CD14-positive monocyte (primary cell): ENCODE measurements around the gene GRIN1. TPM values are rescaled to one million over a fixed set of nuclear protein-coding genes. Genes with fewer than 3 reads are reported as not detected.

Source experiments
- DNase-seq, 3 donors: peaks; one replicate each; pipeline ENCODE4 v3.0.0-alpha.2; 2011 to 2022
- H2AFZ ChIP-seq: 2 replicates; pipeline ENCODE4 v1.6.0; 2012; ENCODE audit warnings: mild to moderate bottlenecking, low read depth, low read length, inconsistent platforms; ENCODE audit not compliant: insufficient read depth, poor library complexity, severe bottlenecking
- H3K27ac ChIP-seq, 2 donors: 1 replicate in 1 of 2; 2 replicates in 1 of 2; pipeline ENCODE4 v1.5.1; 2012 to 2013; ENCODE audit warnings: low read length in 2 of 2, control low read depth in 1 of 2, inconsistent platforms in 1 of 2, low read depth in 1 of 2, mild to moderate bottlenecking in 1 of 2
- H3K27me3 ChIP-seq, 2 donors: one replicate each; pipeline versions ENCODE4 v1.6.0 to v1.6.1; 2011 to 2013; ENCODE audit warnings: low read length in 2 of 2; ENCODE audit not compliant: control insufficient read depth in 2 of 2, insufficient read depth in 2 of 2
- H3K36me3 ChIP-seq, 2 donors: replicated peaks in 1 of 2; 1 replicate in 1 of 2; 2 replicates in 1 of 2; pipeline versions ENCODE4 v1.5.1 to v1.6.1; 2012 to 2013; ENCODE audit warnings: low read length in 2 of 2, control low read depth in 1 of 2, inconsistent platforms in 1 of 2, mild to moderate bottlenecking in 1 of 2; ENCODE audit not compliant: insufficient read depth in 2 of 2, control insufficient read depth in 1 of 2
- H3K4me1 ChIP-seq, 2 donors: 1 replicate in 1 of 2; 2 replicates in 1 of 2; pipeline versions ENCODE4 v1.5.1 to v1.6.1; 2012 to 2013; ENCODE audit warnings: low read length in 2 of 2, control low read depth in 1 of 2, inconsistent platforms in 1 of 2, mild to moderate bottlenecking in 1 of 2, moderate library complexity in 1 of 2; ENCODE audit not compliant: insufficient read depth in 2 of 2, control insufficient read depth in 1 of 2
- H3K4me2 ChIP-seq: replicated peaks from 2 replicates; pipeline ENCODE3; 2012; ENCODE audit warnings: low read length, moderate library complexity, mild to moderate bottlenecking; ENCODE audit not compliant: poor library complexity, severe bottlenecking; ENCODE audit errors: extremely low read depth
- H3K4me3 ChIP-seq, 3 experiments: fragments of 200-600 bp in 1 of 3; sonication (generic) in 1 of 3; replicated peaks in 1 of 3; 1 replicate in 2 of 3; 2 replicates in 1 of 3; pipeline ENCODE4 v1.5.1; 2011 to 2013; ENCODE audit warnings: low read length in 3 of 3, mild to moderate bottlenecking in 3 of 3, control low read depth in 2 of 3, low read depth in 2 of 3, inconsistent platforms in 1 of 3, moderate library complexity in 1 of 3
- H3K79me2 ChIP-seq: 2 replicates; pipeline ENCODE4 v1.6.0; 2012; ENCODE audit warnings: mild to moderate bottlenecking, control low read depth, inconsistent platforms, low read length, moderate library complexity; ENCODE audit not compliant: insufficient read depth
- H3K9ac ChIP-seq: 2 replicates; pipeline ENCODE4 v1.6.0; 2017; ENCODE audit warnings: low read length, mild to moderate bottlenecking; ENCODE audit not compliant: insufficient read depth, poor library complexity, severe bottlenecking
- H3K9me3 ChIP-seq, 2 donors: replicated peaks in 1 of 2; 1 replicate in 1 of 2; 2 replicates in 1 of 2; pipeline versions ENCODE4 v1.5.1 to v1.6.1; 2012 to 2013; ENCODE audit warnings: low read length in 2 of 2, control low read depth in 1 of 2; ENCODE audit not compliant: control insufficient read depth in 1 of 2, insufficient read depth in 1 of 2
- H4K20me1 ChIP-seq: 2 replicates; pipeline ENCODE4 v1.6.0; 2012; ENCODE audit warnings: mild to moderate bottlenecking, low read length, control low read depth, moderate library complexity; ENCODE audit not compliant: insufficient read depth
- H3K27ac Mint-ChIP-seq, 7 donors: one replicate each; pipeline ENCODE4 v1.8.0; 2020; ENCODE audit warnings: mild to moderate bottlenecking in 7 of 7, mixed read lengths in 7 of 7, moderate library complexity in 6 of 7, inconsistent platforms in 2 of 7
- H3K27me3 Mint-ChIP-seq, 3 donors: one replicate each; pipeline ENCODE4 v1.8.0; 2021 to 2022; ENCODE audit warnings: low read depth in 3 of 3, mild to moderate bottlenecking in 3 of 3, mixed read lengths in 3 of 3, moderate library complexity in 3 of 3, inconsistent platforms in 1 of 3
- H3K36me3 Mint-ChIP-seq, 2 donors: one replicate each; pipeline ENCODE4 v1.8.0; 2020; ENCODE audit warnings: mixed read lengths in 2 of 2, inconsistent platforms in 1 of 2, mild to moderate bottlenecking in 1 of 2
- H3K4me1 Mint-ChIP-seq: one replicate; pipeline ENCODE4 v1.8.0; 2020; ENCODE audit warnings: mild to moderate bottlenecking, mixed read lengths
- H3K4me3 Mint-ChIP-seq, 2 donors: one replicate each; pipeline ENCODE4 v1.8.0; 2020; ENCODE audit warnings: mild to moderate bottlenecking in 2 of 2, mixed read lengths in 2 of 2, moderate library complexity in 1 of 2
- H3K9me3 Mint-ChIP-seq, 7 donors: one replicate each; pipeline ENCODE4 v1.8.0; 2020 to 2022; ENCODE audit warnings: mixed read lengths in 7 of 7, mild to moderate bottlenecking in 6 of 7, moderate library complexity in 6 of 7, inconsistent platforms in 2 of 7
- CTCF ChIP-seq: fragments of 200-600 bp; IDR thresholded peaks from one replicate; pipeline ENCODE4 v1.8.0; 2022; ENCODE audit warnings: antibody characterized with exemption, mild to moderate bottlenecking
- WGBS: methylation state at CpG from one replicate; pipeline ENCODE4 v1.1.5; 2013; ENCODE audit warnings: missing lambda C conversion rate; ENCODE audit not compliant: insufficient coverage; 5-methylcytosine and 5-hydroxymethylcytosine counted together
- intact Hi-C, 2 donors: fragments of 100-400 bp; cut with micrococcal nuclease; formaldehyde crosslinking; loops; one replicate each; pipeline versions ENCODE4 v1.15.0 to v1.15.1; 2023
- polyA plus RNA-seq, 3 donors: library from polyadenylated mRNA; depleted of rRNA in 1 of 3; unstranded in 2 of 3; stranded (reverse) in 1 of 3; fragments of 300-500 nt in 2 of 3; fragments of >200 nt in 1 of 3; fragmentation: Illumina TruSeq in 2 of 3; gene quantifications; 1 replicate in 2 of 3; 2 replicates in 1 of 3; pipeline ENCODE4 v1.2.3, GENCODE V29; 2012 to 2021

GRIN1 gene
- polyA plus RNA-seq, 3 donors, result not detected

- Histone ChIP-seq H3K4me2 (no peak overlapping the region), H3K27ac (no peak overlapping the region), H3K9ac (no peak overlapping the region), H3K4me1 (no peaks in the 10 kb centered on the region), H3K36me3 (peaks cover 90 to 98% of the 10 kb centered on the region in 2 donors), H3K4me3 (no peak overlapping the region), H3K27me3 (no peaks in the 10 kb centered on the region), H3K9me3 (peaks cover 10 to 27% of the 10 kb centered on the region in 2 donors), H2AFZ (no peak overlapping the region), H3K79me2 (no peaks in the 10 kb centered on the region), H4K20me1 (peaks cover 4% of the 10 kb centered on the region)
- peaks cover 19 to 22% of the 10 kb centered on the region in 2 donors for H3K36me3 Mint-ChIP-seq
- peaks cover 0 to 3% (median 0%) of the 10 kb centered on the region in 7 donors for H3K9me3 Mint-ChIP-seq
- no peak overlapping the region for H3K4me3 Mint-ChIP-seq
- H3K27ac Mint-ChIP-seq, result no peak overlapping the region
- no peak for TF ChIP-seq CTCF
- no peaks in the 10 kb centered on the region for H3K4me1 Mint-ChIP-seq
- 93% methylated on average over 37 of the region's 37 CpGs for WGBS
- H3K27me3 Mint-ChIP-seq, result peaks cover 0 to 1% (median 0%) of the 10 kb centered on the region in 3 donors
- intact Hi-C loops, result no loop called here
- no peak for DNase-seq
Measured at GRCh38 chr9:137103206-137103999, 35.6 kb upstream of the GRIN1 start.

GRCh38 chr9:137105814-137106661 is 32.9 kb upstream of the GRIN1 start:
- H3K4me1 Mint-ChIP-seq, result no peaks in the 10 kb centered on the region
- Histone ChIP-seq H3K9ac (no peak overlapping the region), H3K4me1 (no peaks in the 10 kb centered on the region), H3K4me2 (no peak overlapping the region), H3K79me2 (no peaks in the 10 kb centered on the region), H3K27ac (no peak overlapping the region), H2AFZ (no peak overlapping the region), H3K36me3 (peaks cover 84 to 100% of the 10 kb centered on the region in 2 donors), H3K27me3 (no peaks in the 10 kb centered on the region), H4K20me1 (peaks cover 9% of the 10 kb centered on the region), H3K4me3 (no peak overlapping the region), H3K9me3 (peaks cover 10 to 27% of the 10 kb centered on the region in 2 donors)
- WGBS, result 100% methylated on average over 20 of the region's 31 CpGs
- no peak overlapping the region for H3K4me3 Mint-ChIP-seq
- no peak for TF ChIP-seq CTCF
- H3K27ac Mint-ChIP-seq, result peak overlapping the region in 1 of 7 donors; percentile 35
- peaks cover 14 to 43% of the 10 kb centered on the region in 2 donors for H3K36me3 Mint-ChIP-seq
- peaks cover 0 to 3% (median 0%) of the 10 kb centered on the region in 7 donors for H3K9me3 Mint-ChIP-seq
- DNase-seq, result no peak
- intact Hi-C loops, result no loop called here
- peaks cover 0 to 1% (median 0%) of the 10 kb centered on the region in 3 donors for H3K27me3 Mint-ChIP-seq
